GM18951 (cell line): Measurements from ENCODE around the gene WBP2.

ENCODE experiments used
- POLR2A ChIP-seq: IDR thresholded peaks from 4 replicates; pipeline ENCODE4 v1.6.1; 2011; ENCODE audit warnings: mild to moderate bottlenecking; ENCODE audit not compliant: insufficient read length, insufficient read depth; ENCODE audit errors: extremely low read depth
- in situ Hi-C: fragments of 300-500 bp; cut with MboI; formaldehyde crosslinking; loops from one replicate; pipeline ENCODE4 v1.12.0; 2022; ENCODE audit warnings: low sequenced_read_pairs, mixed read lengths, inconsistent platforms; ENCODE audit not compliant: unreplicated experiment

Gene WBP2

DNA sequence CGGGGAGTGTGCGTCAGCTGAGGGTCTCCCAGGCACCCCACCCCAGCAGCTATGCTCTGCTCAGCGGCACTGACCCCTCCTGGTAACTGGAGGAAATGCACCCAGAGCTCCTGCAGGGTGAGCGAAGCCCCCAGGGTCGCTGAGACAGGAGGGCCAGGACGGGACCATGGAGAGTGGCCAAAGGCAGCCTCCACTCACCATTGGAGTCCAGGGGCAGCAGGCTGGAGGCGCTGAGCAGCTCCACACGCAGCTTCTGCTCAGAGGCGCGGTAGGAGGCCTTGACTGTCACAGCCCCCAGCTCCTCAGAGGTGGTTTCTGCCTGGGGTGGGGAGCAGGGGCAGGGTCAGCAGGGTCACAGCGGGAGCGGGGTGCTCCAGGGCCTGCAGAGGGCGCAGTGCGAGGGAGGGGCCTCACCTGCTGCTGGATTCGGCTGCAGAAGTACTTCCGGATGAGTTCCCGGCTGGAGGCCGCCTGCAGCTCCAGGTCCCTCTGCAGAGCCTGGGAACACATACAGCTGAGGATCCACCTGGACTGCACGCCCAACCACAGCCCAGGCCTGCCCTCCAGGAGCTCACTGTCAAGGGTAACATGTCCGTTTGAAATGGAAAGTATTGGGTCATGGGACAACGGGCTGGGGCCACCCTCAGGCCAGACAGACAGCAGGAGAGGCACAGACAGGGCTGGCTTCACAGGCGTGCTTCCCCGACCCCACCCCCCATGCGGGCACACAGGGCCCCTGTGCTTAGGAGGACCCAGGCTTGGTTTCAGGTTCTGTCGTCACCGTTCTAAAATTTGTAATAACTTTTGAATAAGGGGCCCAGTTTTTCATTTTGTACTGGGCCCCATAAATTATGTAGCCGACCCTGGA lies 24.7 kb downstream of the WBP2 start:
- no peak for TF ChIP-seq POLR2A
- in situ Hi-C loops: no loop called here

- in situ Hi-C loops: no loop called here
- TF ChIP-seq POLR2A: no peak
These were observed 25.4 kb downstream of the WBP2 start for GRCh38 chr17:75829747-75830146.

DNA sequence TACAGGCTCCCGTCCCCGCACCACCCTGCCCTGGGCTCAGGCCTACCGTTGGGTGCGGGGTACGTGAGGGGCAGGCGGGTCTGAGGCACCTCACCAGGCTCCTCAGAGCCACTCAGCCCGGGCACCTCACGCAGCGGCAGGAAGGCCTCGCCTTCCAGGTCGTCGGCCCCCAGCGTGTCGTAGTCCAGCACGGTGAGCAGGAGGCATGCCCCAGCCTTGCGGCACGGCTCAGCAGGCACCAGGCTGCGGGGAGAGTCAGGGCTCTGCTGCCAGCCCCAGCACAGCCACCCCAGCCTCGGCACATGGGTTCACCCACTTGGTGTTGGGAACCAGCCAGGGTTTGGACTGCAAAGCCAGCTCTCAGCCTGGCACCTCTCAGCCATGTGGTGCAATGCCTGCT lies 26.4 kb downstream of the WBP2 start:
- in situ Hi-C loops: no loop called here
- no peak for TF ChIP-seq POLR2A

DNA sequence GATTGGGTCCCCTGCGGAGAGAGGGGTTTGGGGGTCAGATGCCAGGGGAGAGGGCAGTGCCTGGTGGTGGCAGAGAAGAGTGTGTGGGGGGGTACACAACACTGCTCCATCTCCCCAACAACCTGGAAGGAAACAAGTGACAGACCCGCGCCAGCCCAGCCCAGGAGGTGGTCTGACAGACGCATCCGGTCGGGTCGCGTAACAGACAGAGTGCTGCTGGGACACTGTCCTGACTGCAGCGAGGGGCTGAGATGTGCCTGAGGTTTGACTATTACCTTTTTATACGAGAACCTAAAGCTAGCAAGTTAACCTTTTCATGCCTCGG lies 27.1 kb downstream of the WBP2 start:
- TF ChIP-seq POLR2A: no peak
- in situ Hi-C loops: no loop called here

DNA sequence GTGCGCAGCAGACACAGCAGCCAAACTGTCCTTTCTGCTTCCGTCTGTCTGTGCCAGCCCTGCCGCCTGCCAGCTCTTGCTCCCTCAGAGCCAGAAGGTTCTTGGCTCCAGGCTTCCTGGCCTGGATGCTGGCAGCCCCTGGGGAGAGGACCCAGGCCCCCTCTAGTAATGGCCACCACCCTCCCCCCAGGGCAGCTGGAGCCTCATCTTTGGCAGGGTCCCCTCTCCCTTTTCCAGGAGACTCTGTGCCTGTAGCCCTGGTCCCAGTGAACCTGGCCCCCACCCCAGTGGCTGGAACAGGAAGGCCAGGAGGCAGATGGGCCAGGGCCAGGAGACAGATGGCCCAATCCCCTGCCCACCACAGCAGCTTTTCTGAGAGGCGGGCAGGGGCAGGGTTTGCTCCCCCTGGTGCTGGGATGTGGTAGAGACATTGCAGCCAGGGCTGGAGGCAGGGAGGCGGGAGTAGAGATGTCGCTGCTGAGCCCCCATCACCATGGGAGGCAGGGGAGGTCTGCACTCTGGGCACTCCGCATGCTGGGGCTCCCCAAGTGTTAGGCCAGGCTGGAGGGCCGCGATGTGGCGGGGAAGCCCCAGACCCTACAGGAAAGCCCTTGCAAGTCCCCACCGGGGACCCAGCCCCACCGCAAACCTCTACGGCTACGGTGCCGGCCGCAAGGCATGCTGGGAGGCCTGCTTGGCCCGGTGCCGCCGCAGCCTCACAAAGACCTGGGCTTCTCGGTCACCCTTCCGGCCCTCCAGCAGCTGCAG lies 27.6 kb downstream of the WBP2 start:
- no peak for TF ChIP-seq POLR2A
- in situ Hi-C loops: no loop called here

- TF ChIP-seq POLR2A: no peak
- in situ Hi-C loops: no loop called here
These were observed 28.4 kb downstream of the WBP2 start for GRCh38 chr17:75826561-75827307.

DNA sequence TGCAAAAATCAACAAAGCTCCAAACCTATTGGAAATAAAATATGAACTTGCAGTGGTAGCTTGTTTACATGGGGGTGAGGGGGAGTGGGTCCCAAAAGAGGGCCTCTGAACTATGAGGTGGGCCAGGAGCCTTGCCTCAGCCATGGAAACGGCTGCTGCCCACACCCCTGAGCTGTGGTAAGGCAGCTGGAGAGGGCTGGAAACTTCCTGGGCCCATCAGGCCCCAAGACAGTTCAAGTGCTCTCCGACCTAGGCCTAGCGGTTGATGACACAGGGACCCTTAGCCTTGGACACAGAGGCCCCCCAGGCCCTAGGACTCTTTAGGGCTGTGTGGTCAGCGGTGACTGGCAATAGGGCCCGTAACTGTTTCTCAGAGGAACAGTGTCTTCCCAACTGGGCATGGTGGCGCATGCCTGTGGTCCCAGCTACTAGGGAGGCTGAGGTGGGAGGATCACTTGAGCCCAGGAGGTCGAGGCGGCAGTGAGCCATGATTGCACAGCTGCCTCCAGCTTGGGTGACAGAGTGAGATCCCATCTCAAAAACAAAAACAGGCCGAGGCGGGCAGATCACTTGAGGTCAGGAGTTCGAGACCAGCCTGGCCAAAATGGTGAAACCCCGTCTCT lies 29.3 kb downstream of the WBP2 start:
- in situ Hi-C loops: no loop called here

DNA sequence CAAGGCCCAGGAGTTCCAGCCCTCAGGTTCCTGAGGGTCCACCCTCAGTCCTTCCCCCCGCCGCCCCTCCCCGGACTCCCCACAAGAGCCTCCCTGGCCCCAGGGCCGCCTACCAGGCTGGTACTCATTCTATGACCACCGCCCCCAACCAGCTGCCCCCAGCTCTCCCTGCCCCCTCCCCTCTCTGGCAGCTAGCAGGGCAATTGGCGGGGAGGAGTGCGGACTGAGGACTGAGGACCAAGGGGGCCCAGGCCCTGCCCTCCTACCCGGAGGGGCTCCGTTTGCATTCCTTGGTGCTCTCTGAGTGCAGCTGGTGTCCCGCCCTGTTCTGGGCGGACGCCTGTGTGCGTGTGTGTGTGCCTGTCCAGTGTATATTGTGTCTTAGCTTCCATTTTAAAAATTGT lies 30.0 kb downstream of the WBP2 start:
- in situ Hi-C loops: no loop called here
- no peak for TF ChIP-seq POLR2A

More for the DNA sequence above, 29.3 kb downstream of the WBP2 start:
- no peak for TF ChIP-seq POLR2A

GRCh38 chr17:75824666-75825065 lies 30.5 kb downstream of the WBP2 start:
- in situ Hi-C loops: no loop called here
- TF ChIP-seq POLR2A: no peak

- in situ Hi-C loops: no loop called here
- no peak for TF ChIP-seq POLR2A
These were observed 31.0 kb downstream of the WBP2 start for GRCh38 chr17:75824050-75824552.

DNA sequence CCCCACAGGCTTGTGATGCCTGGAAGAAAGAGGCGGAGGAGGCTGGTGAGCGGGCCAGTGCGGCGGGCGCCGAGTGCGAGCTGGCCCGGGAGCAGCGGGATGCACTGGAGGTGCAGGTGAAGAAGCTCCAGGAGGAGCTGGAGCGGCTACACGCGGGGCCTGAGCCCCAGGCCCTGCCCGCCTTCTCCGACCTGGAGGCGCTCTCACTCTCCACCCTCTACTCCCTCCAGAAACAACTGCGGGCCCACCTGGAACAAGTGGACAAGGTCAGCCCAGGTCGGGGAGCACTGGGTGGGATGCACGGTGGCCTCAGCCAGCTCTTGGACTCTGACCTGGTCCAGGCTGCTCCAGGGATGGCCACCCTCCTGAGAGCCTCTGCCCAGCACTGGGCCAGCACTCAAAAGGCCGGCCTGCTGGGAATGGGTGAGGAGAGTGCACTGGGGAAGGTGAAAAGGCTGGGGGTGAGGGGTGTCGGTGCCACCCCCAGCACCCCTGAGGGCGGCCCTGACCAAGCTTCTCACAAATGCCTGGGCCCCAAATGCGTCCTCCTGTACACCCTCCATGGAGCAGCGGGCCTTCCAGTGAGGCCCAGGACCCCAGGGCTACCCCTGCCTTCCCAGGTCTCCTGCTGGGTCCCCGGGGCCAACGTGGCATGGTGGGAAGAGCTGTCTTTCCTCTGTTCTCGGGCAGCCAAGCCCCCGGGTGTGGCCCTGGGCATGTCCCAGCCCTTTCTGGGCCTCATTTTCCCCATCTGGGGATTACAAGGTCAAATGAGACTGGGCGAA lies 31.7 kb downstream of the WBP2 start:
- no peak for TF ChIP-seq POLR2A
- in situ Hi-C loops: no loop called here

DNA sequence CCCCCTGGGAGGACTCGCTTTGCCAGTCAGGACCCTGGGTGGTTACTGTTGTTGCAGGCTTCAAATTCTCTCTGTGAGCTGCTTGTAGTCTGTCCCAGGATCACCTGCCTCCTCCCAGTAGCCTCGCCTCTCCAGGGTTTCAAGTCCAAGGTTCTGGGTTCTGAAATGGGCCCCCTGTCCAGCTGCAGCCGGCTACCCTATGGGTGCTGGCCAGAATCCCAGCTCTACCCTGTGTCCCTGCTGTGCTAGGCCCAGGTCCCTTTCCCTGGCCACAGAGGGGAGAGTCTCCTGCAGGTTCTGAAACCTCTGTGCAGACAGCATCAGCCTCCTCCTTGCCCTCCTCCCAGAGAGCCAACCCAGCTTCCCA lies 32.4 kb downstream of the WBP2 start:
- in situ Hi-C loops: no loop called here
- TF ChIP-seq POLR2A: no peak

GRCh38 chr17:75822119-75822799 lies 32.9 kb downstream of the WBP2 start:
- in situ Hi-C loops: no loop called here
- TF ChIP-seq POLR2A: no peak
